ENCODE measurements around the gene NHSL2. TPM values are rescaled to one million over a fixed set of nuclear protein-coding genes. Genes with fewer than 3 reads are reported as not detected.
A peak's percentile ranks its signal among the peaks of the same experiment; 100 is the strongest.
"Not testable (repeated sequence)": the region's sequence is repeated elsewhere in the genome, so short reads cannot be mapped to it uniquely, and the experiment has no call there.

Gene NHSL2
- 10 to 100 TPM in 1 of 5 experiments, 1 to 10 TPM in 1, under 1 TPM in 3; 0.46 to 17.0 (median 0.95) TPM for total RNA-seq
- under 1 TPM; 0.18 to 0.24 TPM for polyA plus RNA-seq
- total RNA-seq: not detected

GRCh38 chrX:71910643-71910985, at the start of gene NHSL2:
NHSL2 (plus strand) TSS chrX:71910845.
- ChIA-PET POLR2A (no interaction called here), CTCF (interaction anchor here (0.5 kb wide), 1 partner anchor 10 kb away, joined by 3 read pairs; no protein-coding TSS in a partner anchor)
- Mint-ChIP-seq H3K4me1 (peaks cover 0 to 8% (median 3%) of the 10 kb centered on the region in 7 donors), H3K27me3 (peaks cover 26 to 64% (median 28%) of the 10 kb centered on the region in 5 donors), H3K9me3 (peaks cover 0 to 2% (median 0%) of the 10 kb centered on the region in 11 donors), H3K4me3 (peak within 1 kb of the TSS; percentile 52 to 75 (median 66)), H3K36me3 (no peaks in the 10 kb centered on the region), H3K27ac (no peak within 1 kb of the TSS)
- Histone ChIP-seq H3K4me3 (ENCODE audit: low read length) (no peak within 1 kb of the TSS), H3K9me3 (ENCODE audit: control insufficient read depth in 2 of 3, low read length in 3 of 3) (no peaks in the 10 kb centered on the region), H3K4me1 (ENCODE audit: control insufficient read depth in 2 of 2, insufficient read depth in 2 of 2, low read length in 2 of 2) (no peaks in the 10 kb centered on the region), H3K27ac (ENCODE audit: low read depth, low read length) (no peak within 1 kb of the TSS), H3K36me3 (ENCODE audit: control insufficient read depth in 2 of 3, insufficient read depth in 3 of 3, low read length in 3 of 3) (no peaks in the 10 kb centered on the region), H3K27me3 (ENCODE audit: control insufficient read depth in 2 of 2, insufficient read depth in 2 of 2, low read length in 2 of 2) (peaks cover 0 to 2% of the 10 kb centered on the region in 2 donors)
- ATAC-seq (peak; percentile 26), DNase-seq (peak in 1 of 9 donors; percentile 29)
- intact Hi-C loops (cut with micrococcal nuclease): no loop called here

- POLR2A ChIA-PET: no interaction called here
- H3K27ac ChIP-seq (ENCODE audit: low read depth, low read length): no peak overlapping the region
- no peak for ATAC-seq
- Mint-ChIP-seq H3K4me3 (no peak overlapping the region), H3K27ac (no peak overlapping the region), H3K27me3 (peaks cover 5 to 20% (median 15%) of the 10 kb centered on the region in 5 donors), H3K4me1 (peaks cover 0 to 7% (median 0%) of the 10 kb centered on the region in 7 donors), H3K9me3 (no peaks in the 10 kb centered on the region), H3K36me3 (no peaks in the 10 kb centered on the region)
- H3K36me3 ChIP-seq (ENCODE audit: control insufficient read depth in 2 of 3, insufficient read depth in 3 of 3, low read length in 3 of 3): no peaks in the 10 kb centered on the region
- H3K4me1 ChIP-seq (ENCODE audit: control insufficient read depth in 2 of 2, insufficient read depth in 2 of 2, low read length in 2 of 2): no peaks in the 10 kb centered on the region
- H3K27me3 ChIP-seq (ENCODE audit: control insufficient read depth in 2 of 2, insufficient read depth in 2 of 2, low read length in 2 of 2): no peaks in the 10 kb centered on the region
- H3K9me3 ChIP-seq (ENCODE audit: control insufficient read depth in 2 of 3, low read length in 3 of 3): no peaks in the 10 kb centered on the region
- H3K4me3 ChIP-seq (ENCODE audit: low read length): no peak overlapping the region
- intact Hi-C loops (cut with micrococcal nuclease): no loop called here
- CTCF ChIA-PET: no interaction called here
- DNase-seq: no peak
Measured at GRCh38 chrX:71867680-71868079, 43.0 kb upstream of the NHSL2 start.

GRCh38 chrX:71869566-71869965, 41.1 kb upstream of the NHSL2 start:
- DNase-seq; POLR2A ChIA-PET; H3K27ac ChIP-seq (ENCODE audit: low read depth, low read length); H3K4me3 Mint-ChIP-seq; H3K9me3 Mint-ChIP-seq; H3K4me3 ChIP-seq (ENCODE audit: low read length); H3K9me3 ChIP-seq (ENCODE audit: control insufficient read depth in 2 of 3, low read length in 3 of 3); H3K4me1 Mint-ChIP-seq; ATAC-seq; H3K27me3 ChIP-seq (ENCODE audit: control insufficient read depth in 2 of 2, insufficient read depth in 2 of 2, low read length in 2 of 2); CTCF ChIA-PET; H3K27ac Mint-ChIP-seq; intact Hi-C loops (cut with micrococcal nuclease); H3K36me3 ChIP-seq (ENCODE audit: control insufficient read depth in 2 of 3, insufficient read depth in 3 of 3, low read length in 3 of 3); H3K4me1 ChIP-seq (ENCODE audit: control insufficient read depth in 2 of 2, insufficient read depth in 2 of 2, low read length in 2 of 2); H3K36me3 Mint-ChIP-seq: not testable (repeated sequence)
- peaks cover 8 to 20% (median 11%) of the 10 kb centered on the region in 5 donors for H3K27me3 Mint-ChIP-seq

- ATAC-seq (no peak), DNase-seq (no peak)
- Histone ChIP-seq H3K27me3 (ENCODE audit: control insufficient read depth in 2 of 2, insufficient read depth in 2 of 2, low read length in 2 of 2) (no peaks in the 10 kb centered on the region), H3K36me3 (ENCODE audit: control insufficient read depth in 2 of 3, insufficient read depth in 3 of 3, low read length in 3 of 3) (no peaks in the 10 kb centered on the region), H3K27ac (ENCODE audit: low read depth, low read length) (no peak overlapping the region), H3K4me1 (ENCODE audit: control insufficient read depth in 2 of 2, insufficient read depth in 2 of 2, low read length in 2 of 2) (no peaks in the 10 kb centered on the region), H3K4me3 (ENCODE audit: low read length) (no peak overlapping the region), H3K9me3 (ENCODE audit: control insufficient read depth in 2 of 3, low read length in 3 of 3) (no peaks in the 10 kb centered on the region)
- H3K27me3 Mint-ChIP-seq: peaks cover 3 to 19% (median 11%) of the 10 kb centered on the region in 5 donors
- no peaks in the 10 kb centered on the region for H3K36me3 Mint-ChIP-seq
- no peak overlapping the region for H3K4me3 Mint-ChIP-seq
- H3K4me1 Mint-ChIP-seq: peaks cover 0 to 7% (median 0%) of the 10 kb centered on the region in 7 donors
- CTCF ChIA-PET: no interaction called here
- H3K9me3 Mint-ChIP-seq: no peaks in the 10 kb centered on the region
- intact Hi-C loops (cut with micrococcal nuclease): no loop called here
- POLR2A ChIA-PET: no interaction called here
- H3K27ac Mint-ChIP-seq: no peak overlapping the region
Measured at GRCh38 chrX:71870208-71871098, 40.2 kb upstream of the NHSL2 start.

- no peaks in the 10 kb centered on the region for H3K36me3 ChIP-seq (ENCODE audit: control insufficient read depth in 2 of 3, insufficient read depth in 3 of 3, low read length in 3 of 3)
- H3K4me1 Mint-ChIP-seq: peaks cover 0 to 7% (median 0%) of the 10 kb centered on the region in 7 donors
- no peak overlapping the region for H3K4me3 Mint-ChIP-seq
- DNase-seq (no peak), ATAC-seq (no peak)
- ChIA-PET POLR2A (no interaction called here), CTCF (interaction anchor here (0.6 kb wide), 1 partner anchor 566 kb away, joined by 6 read pairs; no protein-coding TSS in a partner anchor)
- intact Hi-C loops (cut with micrococcal nuclease): no loop called here
- H3K27ac Mint-ChIP-seq: no peak overlapping the region
- peaks cover 0 to 2% (median 0%) of the 10 kb centered on the region in 11 donors for H3K9me3 Mint-ChIP-seq
- no peak overlapping the region for H3K27ac ChIP-seq (ENCODE audit: low read depth, low read length)
- H3K4me3 ChIP-seq (ENCODE audit: low read length): no peak overlapping the region
- no peaks in the 10 kb centered on the region for H3K27me3 ChIP-seq (ENCODE audit: control insufficient read depth in 2 of 2, insufficient read depth in 2 of 2, low read length in 2 of 2)
- no peaks in the 10 kb centered on the region for H3K9me3 ChIP-seq (ENCODE audit: control insufficient read depth in 2 of 3, low read length in 3 of 3)
- H3K4me1 ChIP-seq (ENCODE audit: control insufficient read depth in 2 of 2, insufficient read depth in 2 of 2, low read length in 2 of 2): no peaks in the 10 kb centered on the region
- no peaks in the 10 kb centered on the region for H3K36me3 Mint-ChIP-seq
- H3K27me3 Mint-ChIP-seq: peaks cover 3 to 16% (median 10%) of the 10 kb centered on the region in 5 donors
Measured at GRCh38 chrX:71871367-71871766, 39.3 kb upstream of the NHSL2 start.

GRCh38 chrX:71872542-71873458, 37.8 kb upstream of the NHSL2 start:
- Mint-ChIP-seq H3K36me3 (no peaks in the 10 kb centered on the region), H3K4me3 (no peak overlapping the region), H3K4me1 (peaks cover 0 to 7% (median 0%) of the 10 kb centered on the region in 7 donors), H3K27ac (no peak overlapping the region), H3K27me3 (peaks cover 3 to 16% (median 14%) of the 10 kb centered on the region in 5 donors), H3K9me3 (peaks cover 0 to 4% (median 0%) of the 10 kb centered on the region in 11 donors)
- Histone ChIP-seq H3K27me3 (ENCODE audit: control insufficient read depth in 2 of 2, insufficient read depth in 2 of 2, low read length in 2 of 2) (no peaks in the 10 kb centered on the region), H3K9me3 (ENCODE audit: control insufficient read depth in 2 of 3, low read length in 3 of 3) (no peaks in the 10 kb centered on the region), H3K4me1 (ENCODE audit: control insufficient read depth in 2 of 2, insufficient read depth in 2 of 2, low read length in 2 of 2) (no peaks in the 10 kb centered on the region), H3K27ac (ENCODE audit: low read depth, low read length) (no peak overlapping the region), H3K36me3 (ENCODE audit: control insufficient read depth in 2 of 3, insufficient read depth in 3 of 3, low read length in 3 of 3) (no peaks in the 10 kb centered on the region), H3K4me3 (ENCODE audit: low read length) (no peak overlapping the region)
- DNase-seq (no peak), ATAC-seq (no peak)
- ChIA-PET POLR2A (no interaction called here), CTCF (no interaction called here)
- intact Hi-C loops (cut with micrococcal nuclease): no loop called here
